K562 (cell line): Measurements from ENCODE around the gene WDR45. TPM values are rescaled to one million over a fixed set of nuclear protein-coding genes. Genes with fewer than 3 reads are reported as not detected.

Experiments
- ATAC-seq: fragments of 200-7000 bp; cut with Tn5 transposase; 3 replicates; pipeline ENCODE4 v1.9.1; 2020; ENCODE audit warnings: moderate library complexity
- BruUV-seq: library from RNA; stranded (reverse); fragments of 400-500 nt; replicated peaks from 2 replicates; lab custom pipeline; 2021; lab: Mats Ljungman, UMichigan
- CTCF ChIA-PET: fragments of 300-600 bp; formaldehyde crosslinking; extraction: SDS; loops from one replicate; lab custom pipeline; 2021; ENCODE audit warnings: low intra/inter-chr PET ratio; lab: Yijun Ruan, JAX
- POLR2A ChIA-PET: fragments of 300-600, 350-650 bp; sonication (Branson Sonifier 250); formaldehyde crosslinking; extraction: SDS; loops from one replicate; lab custom pipeline; 2021; ENCODE audit warnings: antibody characterized with exemption, inconsistent platforms; lab: Yijun Ruan, JAX
- DNase-seq, 4 experiments: peaks; one replicate each; pipeline versions ENCODE4 v3.0.0 to v3.0.0-alpha.2; 2011 to 2018; ENCODE audit warnings: low spot score in 3 of 4, mixed read lengths in 3 of 4; ENCODE audit errors: extremely low read depth in 1 of 4
- FAIRE-seq: peaks from 2 replicates; lab custom pipeline; 2011; peaks lifted over from hg19 to GRCh38; lab: Jason Lieb, UNC
- H2AFZ ChIP-seq: 2 replicates; pipeline ENCODE4 v1.6.0; 2011; ENCODE audit warnings: low read depth, low read length, control low read depth, inconsistent platforms
- H3K27ac ChIP-seq: fragments of 200-600 bp; 3 replicates; pipeline ENCODE4 v1.8.0; 2011; ENCODE audit warnings: low read depth, mild to moderate bottlenecking, control low read depth, inconsistent platforms, low read length, moderate library complexity, mixed read lengths; ENCODE audit errors: extremely low read depth
- H3K27me3 ChIP-seq, 2 experiments: fragments of 300-600 bp in 1 of 2; 2 replicates in 1 of 2; 3 replicates in 1 of 2; pipeline versions ENCODE4 v1.6.0 to v1.8.0; 2011; ENCODE audit warnings: inconsistent platforms in 2 of 2, low read length in 2 of 2, mild to moderate bottlenecking in 1 of 2, mixed read lengths in 1 of 2, moderate library complexity in 1 of 2; ENCODE audit not compliant: control insufficient read depth in 2 of 2, insufficient read depth in 2 of 2
- H3K36me3 ChIP-seq: fragments of 300-600 bp; 3 replicates; pipeline ENCODE4 v1.8.0; 2011; ENCODE audit warnings: mild to moderate bottlenecking, low read length, inconsistent platforms; ENCODE audit not compliant: control insufficient read depth, insufficient read depth
- H3K4me1 ChIP-seq, 2 experiments: fragments of 200-600 bp in 1 of 2; replicated peaks in 1 of 2; 2 replicates in 1 of 2; 3 replicates in 1 of 2; pipeline versions ENCODE4 v1.5.1 to v1.8.0; 2011; ENCODE audit warnings: inconsistent platforms in 2 of 2, low read length in 2 of 2, mild to moderate bottlenecking in 1 of 2, mixed read lengths in 1 of 2, moderate library complexity in 1 of 2; ENCODE audit not compliant: control insufficient read depth in 2 of 2, insufficient read depth in 2 of 2
- H3K4me2 ChIP-seq: 2 replicates; pipeline ENCODE4 v1.6.1; 2011; ENCODE audit warnings: low read length, control low read depth, inconsistent platforms, mixed read lengths; ENCODE audit not compliant: insufficient read depth
- H3K4me3 ChIP-seq: fragments of 200-600 bp; sonication (generic), shearing (Covaris generic); 2 replicates; pipeline ENCODE4 v1.5.1; 2016; ENCODE audit warnings: control low read depth, inconsistent platforms
- H3K79me2 ChIP-seq: fragments of 200-600 bp; 3 replicates; pipeline ENCODE4 v1.8.0; 2011; ENCODE audit warnings: low read length, inconsistent platforms; ENCODE audit not compliant: control insufficient read depth, insufficient read depth
- H3K9ac ChIP-seq, 2 experiments: 2 replicates each; pipeline versions ENCODE4 v1.6.0 to v1.6.1; 2011; ENCODE audit warnings: low read depth in 2 of 2, low read length in 2 of 2, control low read depth in 1 of 2, inconsistent platforms in 1 of 2, mild to moderate bottlenecking in 1 of 2, mixed read lengths in 1 of 2; ENCODE audit not compliant: insufficient read depth in 1 of 2
- H3K9me1 ChIP-seq: one replicate; pipeline ENCODE4 v1.6.0; 2011; ENCODE audit warnings: inconsistent platforms, mild to moderate bottlenecking, low read length, moderate library complexity; ENCODE audit not compliant: control insufficient read depth, insufficient read depth
- H3K9me3 ChIP-seq: replicated peaks from 2 replicates; pipeline ENCODE4 v1.5.1; 2011; ENCODE audit warnings: low read depth, low read length, inconsistent platforms; ENCODE audit not compliant: control insufficient read depth, insufficient read depth
- H4K20me1 ChIP-seq: replicated peaks from 2 replicates; pipeline ENCODE4 v1.6.1; 2011; ENCODE audit warnings: low read length, inconsistent platforms, mixed read lengths; ENCODE audit not compliant: control insufficient read depth, insufficient read depth
- BCOR ChIP-seq: fragments of 450-650 bp; IDR thresholded peaks from 2 replicates; pipeline ENCODE4 v1.6.1; 2016
- CHCHD3 ChIP-seq: fragments of 250-450 bp; sonication (Bioruptor Pico); IDR thresholded peaks from 2 replicates; pipeline ENCODE4 v2.1.2; 2022; ENCODE audit warnings: mild to moderate bottlenecking
- FOXK1 ChIP-seq: sonication (generic); formaldehyde crosslinking; IDR thresholded peaks from 2 replicates; pipeline ENCODE4 v1.8.0; 2022; ENCODE audit warnings: missing genetic modification reagents, mild to moderate bottlenecking, borderline replicate concordance
- ZNF121 ChIP-seq: sonication (generic); formaldehyde crosslinking; conservative IDR thresholded peaks from 2 replicates; pipeline ENCODE4 v1.8.0; 2022; ENCODE audit warnings: missing genetic modification reagents
- ZNF707 ChIP-seq: fragments of 250-450 bp; sonication (Bioruptor Pico); conservative IDR thresholded peaks from 2 replicates; pipeline ENCODE4 v1.8.0; 2022; ENCODE audit warnings: inconsistent platforms, mild to moderate bottlenecking, moderate library complexity
- WGBS: fragments of 100-300 bp; shearing (Covaris generic); methylation state at CpG from one replicate; pipeline ENCODE4 v1.1.6; 2016; ENCODE audit warnings: low coverage, mixed read lengths; ENCODE audit not compliant: insufficient coverage; ENCODE audit errors: missing lambda C conversion rate; 5-methylcytosine and 5-hydroxymethylcytosine counted together
- in situ Hi-C: fragments of 300-500 bp; cut with MboI; formaldehyde crosslinking; loops from 4 replicates; pipeline ENCODE4 v1.15.0; 2018; ENCODE audit warnings: inconsistent platforms, mixed read lengths
- intact Hi-C: fragments of 100-400 bp; cut with micrococcal nuclease; formaldehyde crosslinking; loops from 2 replicates; pipeline ENCODE4 v1.14.2; 2022
- polyA plus RNA-seq, 8 experiments: library from polyadenylated mRNA; depleted of rRNA in 4 of 8; stranded (reverse) in 5 of 8; unstranded in 3 of 8; fragments of >200 nt; fragmentation: Nextera tagmentation in 2 of 8; fragmentation: Illumina TruSeq in 1 of 8; extraction: Ambion mirVana in 2 of 8; extraction: Trizol in 1 of 8; gene quantifications; 2 replicates each; pipeline versions ENCODE4 v1.2.1 to v1.2.3, GENCODE V29; 2011 to 2014; ENCODE audit warnings: inconsistent platforms in 1 of 8, missing spikeins in 1 of 8
- total RNA-seq, 7 experiments: library from RNA; depleted of rRNA in 6 of 7; stranded (reverse); fragments of >200 nt in 6 of 7; fragmentation: Illumina TruSeq in 2 of 7; extraction: Trizol in 2 of 7; gene quantifications; 2 replicates each; pipeline versions ENCODE4 v1.2.1 to v1.2.3, GENCODE V29; 2011 to 2021; ENCODE audit warnings: low replicate concordance in 1 of 7
- TF ChIP-seq, protein P1 (sequence below), 2 experiments: fragments of 450-650 bp in 1 of 2; sonication (generic) in 1 of 2; formaldehyde crosslinking in 1 of 2; IDR thresholded peaks in 1 of 2; conservative IDR thresholded peaks in 1 of 2; 2 replicates each; pipeline versions ENCODE4 v1.6.1 to v1.8.1; 2016 to 2023; ENCODE audit warnings: mild to moderate bottlenecking in 2 of 2, moderate library complexity in 2 of 2, inconsistent platforms in 1 of 2, missing genetic modification reagents in 1 of 2

Gene WDR45
- total and polyA plus RNA-seq, 9 of the 15 experiments (the other 6 are each of a cell fraction or from before 2014, with no cell fraction given), result 19.4 to 136 (median 59.7) TPM

- 97% methylated on average over 3 of the region's 4 CpGs for WGBS
- CTCF ChIA-PET, result no interaction called here
- DNase-seq, result no peak
- H3K4me1 ChIP-seq, result peaks cover 5 to 6% of the 10 kb centered on the region in 2 experiments; a peak in 4 of 5 replicates
- BruUV-seq, result no TSS peak
- no peak overlapping the region for H3K4me2 ChIP-seq
- no peaks in the 10 kb centered on the region for H3K9me1 ChIP-seq
- H2AFZ ChIP-seq, result no peak overlapping the region
- no peak for ATAC-seq
- H4K20me1 ChIP-seq, result no peaks in the 10 kb centered on the region
- FAIRE-seq, result no peak
- no peak overlapping the region for H3K4me3 ChIP-seq
- H3K9me3 ChIP-seq, result no peaks in the 10 kb centered on the region
- no peaks in the 10 kb centered on the region for H3K27me3 ChIP-seq
- no peak overlapping the region for H3K9ac ChIP-seq
- intact Hi-C loops, result no loop called here
- peak; percentile 62; the same call in 1 of the 2 replicates for TF ChIP-seq ZNF121
- TF ChIP-seq, protein P1, sequence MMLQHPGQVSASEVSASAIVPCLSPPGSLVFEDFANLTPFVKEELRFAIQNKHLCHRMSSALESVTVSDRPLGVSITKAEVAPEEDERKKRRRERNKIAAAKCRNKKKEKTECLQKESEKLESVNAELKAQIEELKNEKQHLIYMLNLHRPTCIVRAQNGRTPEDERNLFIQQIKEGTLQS (IDR thresholded peaks at IDR 0.05), result no peak
- TF ChIP-seq, protein P1 (CRISPR knock-in tag; conservative IDR thresholded peaks at IDR 0.05), result no peak
- TF ChIP-seq CHCHD3 (CRISPR knock-in tag), result no peak
- TF ChIP-seq FOXK1 (CRISPR knock-in tag), result no peak
- TF ChIP-seq ZNF707, result no peak
- peak; percentile 20; the same call in 1 of the 2 replicates for TF ChIP-seq BCOR
- H3K79me2 ChIP-seq, result peaks cover 27% of the 10 kb centered on the region
- no peaks in the 10 kb centered on the region for H3K36me3 ChIP-seq
- in situ Hi-C loops, result no loop called here
- POLR2A ChIA-PET, result interaction anchor here (0.7 kb wide), 1 partner anchor 461 kb away, joined by 3 read pairs; no protein-coding TSS in a partner anchor
- H3K27ac ChIP-seq, result no peak overlapping the region
These were observed 16.7 kb upstream of the WDR45 start for GRCh38 chrX:49096419-49096818.
